ENCODE data around the gene ATP13A1.

ATP13A1 gene

GRCh38 chr19:19652482-19653295 lies 10.8 kb downstream of the ATP13A1 start:
- no peak for TF ChIP-seq CTCF (IDR thresholded peaks at IDR 0.05; ENCODE audit: borderline replicate concordance, control extremely low read depth, extremely low read depth, insufficient read depth, missing control alignments)
- no peak for DNase-seq (ENCODE audit: low spot score)
- in situ Hi-C loops (cut with MboI; ENCODE audit: low sequenced_read_pairs, unreplicated experiment): no loop called here

DNA sequence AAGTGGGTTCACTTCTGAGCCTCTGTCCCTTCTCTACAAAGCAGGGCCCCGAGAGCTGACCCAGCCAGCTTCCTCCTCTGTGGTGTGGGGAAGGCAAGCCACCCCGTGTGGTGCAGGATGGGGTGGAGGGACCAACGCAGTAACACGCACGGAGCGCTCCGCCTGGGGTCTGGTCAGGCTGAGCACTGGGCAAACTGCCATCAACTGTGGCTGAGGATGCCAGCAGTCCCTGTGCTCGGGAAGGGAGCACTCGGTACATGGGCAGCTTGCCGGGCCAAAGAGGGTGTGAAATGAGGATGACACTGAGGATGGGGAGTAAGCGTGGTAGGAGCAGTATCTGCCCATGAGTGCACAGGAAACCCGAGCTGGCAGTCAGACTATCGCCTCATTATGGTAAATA lies 12.4 kb downstream of the ATP13A1 start:
- in situ Hi-C loops (cut with MboI; ENCODE audit: low sequenced_read_pairs, unreplicated experiment): no loop called here
- no peak for DNase-seq (ENCODE audit: low spot score)
- TF ChIP-seq CTCF (IDR thresholded peaks at IDR 0.05; ENCODE audit: borderline replicate concordance, control extremely low read depth, extremely low read depth, insufficient read depth, missing control alignments): no peak

DNA sequence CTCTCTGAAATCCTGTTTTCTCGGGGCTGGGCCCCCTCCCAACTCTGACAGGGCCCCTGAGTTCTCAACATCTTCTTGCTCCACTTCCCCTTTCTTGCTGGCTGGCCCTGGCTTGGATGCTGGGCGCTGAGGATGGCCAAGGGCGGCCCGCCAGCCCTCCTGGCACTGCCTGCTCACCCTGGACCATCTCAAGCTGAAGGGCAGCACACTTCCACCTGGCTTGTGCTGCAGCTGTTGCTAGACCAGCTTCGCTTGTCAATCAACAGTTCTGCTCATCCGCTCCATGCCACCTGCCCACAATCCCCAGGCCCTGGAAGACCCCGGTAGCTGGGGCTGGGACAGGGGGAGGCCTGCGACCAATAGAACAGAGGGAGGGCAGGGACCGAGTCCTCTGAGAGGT lies 13.1 kb downstream of the ATP13A1 start:
- in situ Hi-C loops (cut with MboI; ENCODE audit: low sequenced_read_pairs, unreplicated experiment): no loop called here
- DNase-seq (ENCODE audit: low spot score): no peak
- TF ChIP-seq CTCF (IDR thresholded peaks at IDR 0.05; ENCODE audit: borderline replicate concordance, control extremely low read depth, extremely low read depth, insufficient read depth, missing control alignments): no peak

DNA sequence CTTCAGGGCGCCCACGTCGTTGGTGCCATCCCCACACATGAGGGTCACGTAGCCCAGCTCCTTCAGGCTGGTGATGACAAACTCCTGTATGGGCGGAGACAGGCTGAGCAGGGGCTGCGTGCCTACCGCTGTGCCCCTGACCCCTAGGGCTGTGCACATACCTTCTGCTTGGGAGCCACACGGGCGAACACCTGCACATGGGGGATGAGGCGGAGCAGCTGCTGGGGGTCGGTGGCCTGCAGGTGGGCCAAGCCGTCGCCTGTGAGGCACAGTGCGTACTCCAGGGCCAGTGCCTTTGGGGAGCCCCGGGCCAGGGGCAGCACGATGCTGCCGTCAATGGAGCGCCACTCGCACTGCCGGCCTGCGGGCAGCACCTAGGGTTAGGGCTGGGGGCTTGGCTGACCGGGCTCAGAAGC lies 13.9 kb downstream of the ATP13A1 start:
- TF ChIP-seq CTCF (IDR thresholded peaks at IDR 0.05; ENCODE audit: borderline replicate concordance, control extremely low read depth, extremely low read depth, insufficient read depth, missing control alignments): no peak
- in situ Hi-C loops (cut with MboI; ENCODE audit: low sequenced_read_pairs, unreplicated experiment): loop anchor here (25.0 kb wide), 1 partner anchor 287 kb away; no protein-coding TSS in a partner anchor

GRCh38 chr19:19649155-19649554 lies 14.3 kb downstream of the ATP13A1 start:
- no peak for TF ChIP-seq CTCF (IDR thresholded peaks at IDR 0.05; ENCODE audit: borderline replicate concordance, control extremely low read depth, extremely low read depth, insufficient read depth, missing control alignments)
- DNase-seq (ENCODE audit: low spot score): no peak
- in situ Hi-C loops (cut with MboI; ENCODE audit: low sequenced_read_pairs, unreplicated experiment): loop anchor here (25.0 kb wide), 1 partner anchor 287 kb away; no protein-coding TSS in a partner anchor

More for the DNA sequence above, 13.9 kb downstream of the ATP13A1 start:
- DNase-seq (ENCODE audit: low spot score): no peak

- DNase-seq (ENCODE audit: low spot score): no peak
- no peak for TF ChIP-seq CTCF (IDR thresholded peaks at IDR 0.05; ENCODE audit: borderline replicate concordance, control extremely low read depth, extremely low read depth, insufficient read depth, missing control alignments)
- in situ Hi-C loops (cut with MboI; ENCODE audit: low sequenced_read_pairs, unreplicated experiment): loop anchor here (25.0 kb wide), 1 partner anchor 285 kb away; no protein-coding TSS in a partner anchor
Observed at GRCh38 chr19:19647037-19647835, 16.2 kb downstream of the ATP13A1 start.

Measured in GM13976 (cell line).